Caco-2 (cell line): Measurements from ENCODE around the gene ZNF316. TPM values are rescaled to one million over a fixed set of nuclear protein-coding genes. Genes with fewer than 3 reads are reported as not detected.
A peak's percentile ranks its signal among the peaks of the same experiment; 100 is the strongest.

ENCODE experiments used
- BruUV-seq: library from RNA; stranded (reverse); fragments of 400-500 nt; replicated peaks from 2 replicates; lab custom pipeline; 2021; lab: Mats Ljungman, UMichigan
- CTCF ChIA-PET: fragments of 300-600 bp; sonication (Branson Sonifier 250); formaldehyde crosslinking; loops from one replicate; lab custom pipeline; 2022; ENCODE audit warnings: antibody characterized with exemption; lab: Charles Lee
- POLR2A ChIA-PET: fragments of 300-600 bp; sonication (Branson Sonifier 250); formaldehyde crosslinking; loops from one replicate; lab custom pipeline; 2022; ENCODE audit warnings: antibody characterized with exemption; lab: Charles Lee
- DNase-seq, 2 experiments: peaks; one replicate each; pipeline versions ENCODE4 v3.0.0 to v3.0.0-alpha.2; 2020 to 2022
- H3K27me3 ChIP-seq: replicated peaks from 2 replicates; pipeline ENCODE4 v1.6.0; 2011; ENCODE audit warnings: low read length; ENCODE audit not compliant: control insufficient read depth, insufficient read depth
- H3K36me3 ChIP-seq: 2 replicates; pipeline ENCODE4 v1.5.1; 2011; ENCODE audit warnings: low read length; ENCODE audit not compliant: control insufficient read depth, insufficient read depth
- H3K4me1 ChIP-seq: fragments of 250-450 bp; sonication (Bioruptor Pico); 2 replicates; pipeline ENCODE4 v1.5.1; 2020; ENCODE audit warnings: mild to moderate bottlenecking
- H3K4me3 ChIP-seq: 2 replicates; pipeline ENCODE4 v1.5.1; 2011; ENCODE audit warnings: low read depth, mild to moderate bottlenecking, control low read depth, low read length
- H3K9me3 ChIP-seq: fragments of 250-450 bp; sonication (Bioruptor Pico); 2 replicates; pipeline ENCODE4 v1.5.1; 2020; ENCODE audit warnings: mild to moderate bottlenecking, moderate library complexity
- H3K27ac Mint-ChIP-seq: one replicate; pipeline ENCODE4 v1.8.0; 2022; ENCODE audit warnings: mixed read lengths; ENCODE audit not compliant: unreplicated experiment
- H3K27me3 Mint-ChIP-seq: one replicate; pipeline ENCODE4 v1.8.0; 2022; ENCODE audit warnings: mixed read lengths; ENCODE audit not compliant: insufficient read depth, unreplicated experiment
- H3K36me3 Mint-ChIP-seq: one replicate; pipeline ENCODE4 v1.8.0; 2022; ENCODE audit warnings: mild to moderate bottlenecking, mixed read lengths; ENCODE audit not compliant: insufficient read depth, unreplicated experiment
- H3K4me1 Mint-ChIP-seq: one replicate; pipeline ENCODE4 v1.8.0; 2022; ENCODE audit warnings: low read depth, mixed read lengths; ENCODE audit not compliant: unreplicated experiment
- H3K4me3 Mint-ChIP-seq: one replicate; pipeline ENCODE4 v1.8.0; 2022; ENCODE audit warnings: mild to moderate bottlenecking, moderate library complexity, mixed read lengths; ENCODE audit not compliant: unreplicated experiment
- H3K9me3 Mint-ChIP-seq: one replicate; pipeline ENCODE4 v1.8.0; 2022; ENCODE audit warnings: mixed read lengths; ENCODE audit not compliant: unreplicated experiment
- CTCF ChIP-seq, 2 experiments: fragments of 200-600 bp in 1 of 2; IDR thresholded peaks; 1 replicate in 1 of 2; 2 replicates in 1 of 2; pipeline versions ENCODE4 v1.5.1 to v1.8.0; 2011 to 2022; ENCODE audit warnings: antibody characterized with exemption in 1 of 2, control low read depth in 1 of 2, inconsistent platforms in 1 of 2, low read depth in 1 of 2, low read length in 1 of 2, mild to moderate bottlenecking in 1 of 2, moderate library complexity in 1 of 2; ENCODE audit not compliant: insufficient read depth in 1 of 2, severe bottlenecking in 1 of 2, unreplicated experiment in 1 of 2
- intact Hi-C: fragments of 100-400 bp; cut with micrococcal nuclease; formaldehyde crosslinking; loops from one replicate; pipeline ENCODE4 v1.10.0; 2022; ENCODE audit not compliant: unreplicated experiment
- total RNA-seq: library from RNA; stranded (reverse); gene quantifications from 2 replicates; pipeline ENCODE4 v1.2.3, GENCODE V29; 2022

The ZNF316 gene
- total RNA-seq, 1 experiment from 2014 or later = 34.3 TPM

DNA sequence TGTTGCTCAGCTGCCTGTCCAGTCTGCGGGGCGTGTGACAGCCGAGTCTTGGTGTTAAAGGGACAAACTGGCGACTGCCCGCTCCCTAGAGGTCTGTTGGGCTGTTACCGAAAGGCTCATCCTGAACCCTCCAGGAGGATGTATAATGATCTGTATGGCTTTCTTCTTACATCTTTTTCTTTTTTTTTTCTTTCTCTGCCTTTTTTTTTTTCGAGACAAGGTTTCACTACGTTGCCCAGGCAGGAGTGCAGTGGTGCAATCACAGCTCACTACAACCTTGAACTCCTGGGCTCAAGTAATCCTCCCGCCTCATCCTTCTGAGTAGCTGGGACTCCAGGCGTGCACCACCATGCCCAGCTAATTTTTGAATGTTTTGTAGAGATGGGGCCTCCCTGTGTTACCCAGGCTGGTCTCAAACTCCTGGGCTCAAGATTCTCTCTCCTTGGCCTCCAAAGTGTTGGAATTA lies 46.4 kb upstream of the ZNF316 start:
- intact Hi-C loops = no loop called here
- BruUV-seq = no TSS peak

DNA sequence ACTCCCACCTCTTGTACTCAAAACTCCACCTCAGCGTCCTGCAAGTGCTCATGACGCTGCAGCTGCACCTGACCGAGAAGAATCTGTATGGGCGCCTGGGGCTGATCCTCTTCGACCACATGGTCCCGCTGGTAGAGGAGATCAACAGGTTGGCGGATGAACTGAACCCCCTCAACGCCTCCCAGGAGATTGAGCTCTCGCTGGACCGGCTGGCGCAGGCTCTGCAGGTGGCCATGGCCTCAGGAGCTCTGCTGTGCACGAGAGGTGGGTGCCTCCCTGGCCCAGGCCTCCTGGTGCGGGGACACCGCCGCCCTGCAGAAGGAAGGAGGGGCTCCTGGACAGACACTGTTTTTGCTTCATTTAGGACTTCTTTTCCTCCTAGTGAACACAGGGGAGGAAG lies 37.0 kb upstream of the ZNF316 start:
- peaks cover 72% of the 10 kb centered on the region for H3K36me3 Mint-ChIP-seq
- H3K4me3 Mint-ChIP-seq = no peak overlapping the region
- H3K4me1 Mint-ChIP-seq = no peaks in the 10 kb centered on the region
- no peaks in the 10 kb centered on the region for H3K27me3 Mint-ChIP-seq
- H3K9me3 Mint-ChIP-seq = no peaks in the 10 kb centered on the region
- no peak for TF ChIP-seq CTCF (IDR thresholded peaks at IDR 0.05; ENCODE audit: insufficient read depth in 1 of 2, low read depth in 1 of 2, low read length in 1 of 2, severe bottlenecking in 1 of 2, unreplicated experiment in 1 of 2)
- Histone ChIP-seq H3K27me3 (no peaks in the 10 kb centered on the region), H3K4me1 (no peaks in the 10 kb centered on the region), H3K9me3 (no peaks in the 10 kb centered on the region), H3K36me3 (peaks cover 3% of the 10 kb centered on the region; the same call in 1 of the 2 replicates), H3K4me3 (no peak overlapping the region)
- CTCF ChIA-PET = no interaction called here
- POLR2A ChIA-PET = no interaction called here
- intact Hi-C loops = no loop called here
- DNase-seq = no peak
- H3K27ac Mint-ChIP-seq = no peak overlapping the region
- BruUV-seq = no TSS peak

More for the DNA sequence above, 46.4 kb upstream of the ZNF316 start:
- H3K36me3 Mint-ChIP-seq = peaks cover 73% of the 10 kb centered on the region
- H3K27me3 ChIP-seq = no peaks in the 10 kb centered on the region
- peak overlapping the region; percentile 77 for H3K4me3 Mint-ChIP-seq
- H3K4me3 ChIP-seq = peak overlapping the region; percentile 99
- H3K9me3 Mint-ChIP-seq = no peaks in the 10 kb centered on the region
- no peaks in the 10 kb centered on the region for H3K9me3 ChIP-seq
- H3K36me3 ChIP-seq = no peaks in the 10 kb centered on the region; the same call in none of the 2 replicates
- DNase-seq = no peak
- no peaks in the 10 kb centered on the region for H3K27me3 Mint-ChIP-seq
- peaks cover 4% of the 10 kb centered on the region; the same call in 1 of the 2 replicates for H3K4me1 ChIP-seq
- CTCF ChIA-PET = interaction anchor here (0.6 to 2.9 kb wide), 5 partner anchors 24 to 300 kb away, joined by 3 to 18 read pairs (median 3); no protein-coding TSS in a partner anchor
- TF ChIP-seq CTCF (IDR thresholded peaks at IDR 0.05; ENCODE audit: insufficient read depth in 1 of 2, low read depth in 1 of 2, low read length in 1 of 2, severe bottlenecking in 1 of 2, unreplicated experiment in 1 of 2) = no peak
- H3K27ac Mint-ChIP-seq = peak overlapping the region; percentile 7
- H3K4me1 Mint-ChIP-seq = no peaks in the 10 kb centered on the region
- POLR2A ChIA-PET = interaction anchor here (1.2 kb wide), 1 partner anchor 13 kb away, joined by 3 read pairs; no protein-coding TSS in a partner anchor

DNA sequence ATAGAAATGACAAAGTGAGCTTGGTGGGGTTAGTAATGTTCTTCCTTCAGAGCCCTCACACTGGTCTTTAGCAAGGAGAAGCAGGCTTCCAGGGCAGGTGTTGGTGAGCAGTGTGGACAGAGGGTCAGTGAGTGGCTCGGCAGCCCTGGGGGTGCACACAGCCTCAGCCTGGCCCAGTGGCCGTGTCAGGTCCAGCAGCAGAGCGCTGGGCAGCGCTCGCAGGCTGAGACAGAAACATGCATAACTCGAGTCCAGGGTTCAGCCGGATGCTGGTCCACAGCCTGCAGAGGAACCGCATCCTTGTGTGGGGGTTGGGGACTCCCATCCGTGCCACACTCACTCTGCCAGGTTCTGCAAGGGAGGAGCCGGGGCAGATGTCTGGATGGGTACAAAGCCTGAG lies 32.7 kb upstream of the ZNF316 start:
- no peaks in the 10 kb centered on the region for H3K4me1 ChIP-seq
- Mint-ChIP-seq H3K27me3 (no peaks in the 10 kb centered on the region), H3K4me1 (no peaks in the 10 kb centered on the region), H3K4me3 (no peak overlapping the region), H3K27ac (no peak overlapping the region), H3K36me3 (peaks cover 46% of the 10 kb centered on the region), H3K9me3 (no peaks in the 10 kb centered on the region)
- H3K9me3 ChIP-seq = no peaks in the 10 kb centered on the region
- POLR2A ChIA-PET = no interaction called here
- no peak for TF ChIP-seq CTCF (IDR thresholded peaks at IDR 0.05; ENCODE audit: insufficient read depth in 1 of 2, low read depth in 1 of 2, low read length in 1 of 2, severe bottlenecking in 1 of 2, unreplicated experiment in 1 of 2)
- DNase-seq = no peak
- H3K4me3 ChIP-seq = no peak overlapping the region
- H3K27me3 ChIP-seq = no peaks in the 10 kb centered on the region
- CTCF ChIA-PET = no interaction called here
- H3K36me3 ChIP-seq = peaks cover 3% of the 10 kb centered on the region; the same call in 1 of the 2 replicates
- BruUV-seq = no TSS peak
- intact Hi-C loops = no loop called here
